KBM-7 (cell line): Measurements from ENCODE around the gene BET1.

Experiments used
- DNase-seq: peaks from one replicate; pipeline ENCODE4 v3.0.0-alpha.2; 2015
- in situ Hi-C: fragments of 300-500 bp; cut with MboI; formaldehyde crosslinking; loops from 2 replicates; pipeline ENCODE4 v1.14.3; 2020; ENCODE audit warnings: low sequenced_read_pairs, low pct_unique_long_range_greater_than_20kb, mixed read lengths

The BET1 gene

DNA sequence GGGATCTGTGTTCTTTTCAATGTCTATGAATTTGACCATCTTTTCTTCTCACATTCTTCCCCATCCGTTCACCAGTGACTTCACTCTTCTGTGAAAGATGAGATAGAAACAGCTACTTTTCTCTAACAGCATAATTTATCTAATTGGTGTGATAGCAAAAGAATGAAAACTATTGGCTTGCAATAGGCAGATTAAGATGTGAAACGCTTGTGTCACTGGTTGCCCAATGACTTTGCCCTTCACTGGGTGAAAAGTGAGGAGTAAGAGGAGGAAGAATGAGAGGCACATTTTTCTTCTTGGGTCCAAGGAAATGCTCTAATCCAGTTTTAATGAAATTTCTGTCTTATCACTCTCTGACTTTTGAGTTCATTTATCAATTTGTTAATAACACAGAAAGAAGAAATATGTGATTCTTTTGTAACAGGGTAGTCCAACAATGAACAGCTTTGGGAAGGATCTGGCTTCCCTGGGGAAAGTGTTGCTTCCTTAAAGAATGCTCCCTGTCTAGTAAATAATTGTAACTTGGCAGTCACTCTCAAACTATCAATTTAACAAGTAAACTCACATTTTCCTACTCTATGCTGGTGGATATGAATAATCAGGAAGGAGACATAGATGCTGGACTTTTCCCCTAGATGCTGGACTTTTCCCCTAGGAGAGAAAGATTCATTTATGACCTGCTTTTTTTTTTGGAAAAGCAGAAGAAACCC, 35.1 kb downstream of the BET1 start:
- in situ Hi-C loops = no loop called here
- DNase-seq = no peak

DNA sequence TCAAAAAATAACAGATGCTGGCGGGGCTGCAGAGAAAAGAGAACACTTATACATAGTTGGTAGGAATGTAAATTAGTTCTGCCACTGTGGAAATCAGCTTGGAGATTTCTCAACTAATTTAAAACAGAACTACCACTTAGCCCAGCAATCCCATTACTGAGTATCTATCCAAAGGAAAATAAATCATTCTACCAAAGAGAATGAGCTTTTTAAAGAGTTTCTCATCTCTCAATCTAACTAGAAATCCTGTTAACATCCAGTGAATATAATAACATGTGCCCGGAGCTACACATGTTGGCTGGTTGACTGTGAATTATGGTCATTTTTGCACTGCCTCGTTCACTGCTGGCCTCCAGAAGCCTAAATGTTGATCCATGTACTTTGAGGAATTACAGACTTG, 39.3 kb downstream of the BET1 start:
- no peak for DNase-seq
- in situ Hi-C loops = no loop called here

DNA sequence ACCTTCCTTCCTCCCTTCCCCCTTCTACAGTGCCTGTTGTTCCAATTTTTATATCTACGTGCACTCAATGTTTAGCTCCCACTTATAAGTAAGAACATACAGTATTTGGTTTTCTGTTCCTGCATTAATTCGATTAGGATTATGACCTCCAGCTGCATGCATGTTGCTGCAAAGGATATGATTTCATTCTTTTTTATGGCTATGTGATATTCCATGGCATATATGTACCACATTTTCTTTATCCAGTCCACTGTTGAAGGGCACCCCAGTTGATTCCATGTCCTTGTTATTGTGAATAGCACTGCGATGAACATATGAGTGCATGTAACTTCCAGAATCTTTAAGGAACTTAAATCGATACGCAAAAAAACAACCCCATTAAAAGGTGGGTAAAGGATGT, 39.9 kb downstream of the BET1 start:
- in situ Hi-C loops = no loop called here
- DNase-seq = no peak

DNA sequence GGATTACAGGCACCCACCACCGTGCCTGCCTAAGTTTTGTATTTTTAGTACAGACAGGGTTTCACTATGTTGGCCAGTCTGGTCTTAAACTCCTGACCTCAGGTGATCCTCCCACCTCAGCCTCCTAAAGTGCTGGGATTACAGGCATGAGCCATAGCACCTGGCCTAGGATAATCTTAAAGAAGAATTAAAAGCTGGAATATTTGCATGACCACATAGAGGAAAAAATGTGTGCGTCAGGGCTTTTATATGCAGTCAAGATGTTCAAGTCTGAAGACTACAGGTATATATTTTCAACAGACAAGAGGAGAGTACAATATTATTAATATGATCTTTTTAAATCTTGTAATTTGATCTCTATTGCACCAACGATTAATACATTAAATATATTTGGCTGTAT, 43.2 kb downstream of the BET1 start:
- no peak for DNase-seq
- in situ Hi-C loops = no loop called here

DNA sequence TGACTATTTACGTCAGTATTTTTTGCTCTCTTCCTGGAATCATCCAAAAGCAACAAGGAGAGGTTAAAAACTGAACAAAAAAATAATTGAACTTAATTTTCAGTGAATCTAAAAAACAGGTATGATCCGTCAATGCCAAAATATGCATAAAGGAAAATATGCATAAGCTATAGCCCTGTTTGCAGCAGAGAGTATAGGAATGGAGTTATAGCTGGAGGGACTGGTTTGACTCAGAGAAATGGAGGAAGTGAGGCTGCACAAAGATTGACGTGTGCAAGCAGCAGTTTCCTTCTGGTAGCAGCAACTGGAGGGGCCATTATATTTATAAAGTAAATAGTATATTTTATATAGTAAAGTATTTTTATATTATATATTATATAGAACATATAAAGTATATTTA, 45.5 kb downstream of the BET1 start:
- no peak for DNase-seq
- in situ Hi-C loops = no loop called here

DNA sequence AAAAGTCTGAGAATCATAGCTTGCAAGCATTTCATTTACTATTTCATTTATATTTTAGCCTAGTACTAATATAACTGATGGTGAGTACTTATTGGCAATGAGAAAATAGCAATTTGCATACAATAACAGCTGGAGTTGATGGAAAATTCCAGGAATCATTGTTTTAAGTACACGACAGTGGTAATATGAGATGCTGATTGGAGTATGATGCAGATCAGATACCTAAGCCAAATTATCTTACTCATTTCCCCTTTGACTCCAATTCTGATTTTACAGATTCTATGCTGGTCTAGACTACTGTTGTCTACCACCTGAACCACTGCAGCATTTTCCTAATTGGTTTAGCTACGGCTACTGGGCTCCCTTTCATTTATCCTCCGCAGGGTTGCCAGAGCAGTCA, 45.9 kb downstream of the BET1 start:
- no peak for DNase-seq
- in situ Hi-C loops = no loop called here

DNA sequence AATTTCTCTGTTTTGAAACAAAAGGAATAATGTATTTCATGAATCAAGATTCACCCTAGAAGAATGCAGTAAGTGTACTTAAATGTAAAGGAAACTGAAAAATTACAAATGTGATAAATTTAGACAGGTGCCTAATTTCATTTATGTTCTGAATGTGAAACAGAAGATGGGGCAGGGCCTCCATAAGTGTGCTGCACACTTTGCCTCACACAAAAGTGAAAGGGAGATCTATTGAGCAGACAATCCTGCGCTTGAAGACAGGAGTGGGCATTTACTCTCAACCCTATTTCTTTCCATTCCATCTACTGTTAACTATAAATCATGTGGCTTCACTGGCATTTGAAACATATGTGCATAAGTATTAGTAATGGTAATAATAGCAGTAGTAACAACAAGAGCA, 46.4 kb downstream of the BET1 start:
- no peak for DNase-seq
- in situ Hi-C loops = no loop called here

DNA sequence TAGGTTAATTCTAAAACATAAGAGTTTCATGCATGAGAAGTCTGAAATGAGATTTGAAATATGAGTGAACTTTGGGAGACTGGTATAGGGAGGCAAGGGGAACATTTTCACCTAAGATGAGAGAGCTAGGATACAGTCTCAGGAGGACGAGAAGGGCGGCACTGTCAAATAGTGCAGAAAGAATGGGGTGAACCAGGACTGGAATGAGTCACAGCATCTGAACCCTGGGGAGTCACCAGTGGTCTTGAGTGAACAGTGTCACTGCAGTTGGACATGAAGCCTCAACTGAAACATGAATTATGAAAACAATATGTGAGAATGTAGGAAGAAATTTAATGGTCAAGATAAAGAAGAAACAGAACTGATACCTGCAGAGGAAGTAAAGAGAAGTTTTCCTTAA, 48.9 kb downstream of the BET1 start:
- in situ Hi-C loops = no loop called here
- no peak for DNase-seq

DNA sequence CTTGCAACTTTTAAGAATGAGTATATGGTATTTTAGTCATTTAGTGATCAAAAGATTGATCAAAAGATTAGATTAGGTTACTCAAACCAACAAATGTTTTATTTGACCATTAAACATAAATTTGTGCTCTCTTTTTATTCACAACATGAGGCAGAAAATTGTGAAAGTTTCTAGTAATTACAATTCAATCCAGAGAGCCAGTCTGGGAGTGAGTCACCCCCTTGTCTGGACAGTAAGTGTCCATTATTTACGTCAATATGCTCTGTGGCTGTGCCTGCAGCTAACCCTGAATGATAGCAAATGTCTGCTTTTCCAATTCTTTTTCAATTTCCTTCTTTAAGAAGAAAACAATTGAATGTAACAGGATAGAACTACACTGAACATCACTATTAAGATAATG, 54.7 kb downstream of the BET1 start:
- no peak for DNase-seq
- in situ Hi-C loops = no loop called here

DNA sequence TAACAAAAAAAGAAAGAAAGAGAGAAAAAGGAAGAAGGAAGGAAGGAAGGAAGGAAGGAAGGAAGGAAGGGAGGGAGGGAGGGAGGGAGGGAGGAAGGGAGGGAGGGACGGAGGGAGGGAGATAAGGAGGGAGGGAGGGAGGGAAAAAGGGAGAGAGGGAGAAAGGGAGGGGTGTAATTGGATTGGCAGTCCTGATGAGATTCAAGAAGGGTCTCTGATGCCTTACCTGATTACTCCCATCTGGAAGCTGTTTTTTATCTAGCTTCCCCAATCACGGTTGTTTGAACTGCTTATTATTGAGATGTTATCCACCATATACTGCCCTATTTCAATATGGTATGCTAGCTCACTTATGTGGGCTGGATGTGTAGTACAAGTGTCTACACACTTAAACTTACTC, 55.3 kb downstream of the BET1 start:
- DNase-seq = no peak
- in situ Hi-C loops = no loop called here

DNA sequence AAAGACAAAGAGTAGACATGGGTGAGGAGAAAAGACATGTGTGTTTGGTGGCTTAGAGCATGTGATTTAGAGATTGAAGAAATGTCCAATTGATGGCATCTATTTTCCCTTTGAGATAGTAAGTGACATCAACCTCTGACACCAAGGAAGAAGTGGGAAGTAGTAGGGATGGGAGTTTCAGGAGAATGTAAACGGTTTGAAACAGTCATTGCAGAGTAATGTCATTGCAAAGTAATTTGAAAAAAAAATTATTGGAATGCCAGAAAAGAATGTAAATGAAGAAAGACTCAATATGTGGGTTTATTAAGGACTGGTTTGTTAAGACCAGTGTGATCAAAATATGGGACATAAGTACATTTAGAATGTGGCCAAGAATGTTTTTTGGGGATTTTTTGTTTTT, 56.0 kb downstream of the BET1 start:
- no peak for DNase-seq
- in situ Hi-C loops = no loop called here

DNA sequence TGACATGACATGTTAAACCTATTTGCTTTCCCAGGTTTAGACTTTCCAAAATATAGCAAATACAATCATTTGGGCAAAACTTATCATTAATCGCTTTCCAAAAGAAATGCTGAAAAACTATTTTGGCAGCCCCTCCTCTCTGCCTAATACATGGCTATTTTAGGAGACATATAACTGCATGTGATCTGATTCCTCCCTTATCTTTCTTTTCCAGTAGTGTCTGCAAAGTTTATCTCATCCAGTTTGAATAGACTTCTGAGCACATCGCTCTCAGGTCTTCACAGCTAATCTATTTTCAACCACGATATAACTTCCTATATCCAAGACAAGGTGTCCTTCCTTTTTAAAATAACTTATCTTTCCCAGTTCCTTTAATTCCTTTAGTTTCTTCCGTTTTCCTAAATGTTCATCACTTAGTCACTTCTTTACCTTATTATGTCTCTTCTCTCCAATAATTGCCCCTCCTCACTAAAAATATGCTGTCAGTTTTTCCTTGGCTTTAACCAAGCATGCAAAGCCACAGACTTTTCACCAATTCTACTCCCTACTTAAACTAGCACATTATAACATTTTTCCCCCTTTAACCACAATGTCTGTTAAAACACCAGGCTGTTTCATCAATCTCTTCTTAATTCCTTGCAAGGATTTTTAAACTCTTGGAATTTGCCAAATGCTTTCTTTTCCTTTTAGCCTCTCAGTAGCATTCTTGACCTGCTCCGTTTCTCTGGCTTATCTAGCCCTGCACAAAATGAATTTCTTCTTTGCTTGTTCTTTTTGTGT, 58.2 kb downstream of the BET1 start:
- peak; percentile 9 for DNase-seq
- in situ Hi-C loops = no loop called here

DNA sequence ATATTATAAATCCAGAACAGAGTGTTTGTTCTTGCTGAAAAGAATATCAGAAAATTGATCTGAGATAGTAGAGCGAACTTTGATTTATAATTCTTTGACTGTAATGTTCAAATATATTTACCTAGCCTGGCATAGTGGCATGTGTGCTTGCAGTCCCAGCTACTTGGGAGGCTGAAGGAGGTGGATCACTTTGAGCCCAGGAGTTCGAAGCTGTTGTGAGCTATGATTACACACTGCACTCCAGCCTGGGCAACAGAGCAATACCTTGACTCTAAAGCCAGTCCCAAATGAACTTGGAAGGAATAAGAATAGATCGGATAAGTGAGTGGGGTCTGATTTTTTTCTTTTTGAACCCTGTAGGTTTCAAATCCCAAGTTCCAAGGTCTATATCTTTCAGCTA, 59.1 kb downstream of the BET1 start:
- in situ Hi-C loops = no loop called here
- DNase-seq = no peak

DNA sequence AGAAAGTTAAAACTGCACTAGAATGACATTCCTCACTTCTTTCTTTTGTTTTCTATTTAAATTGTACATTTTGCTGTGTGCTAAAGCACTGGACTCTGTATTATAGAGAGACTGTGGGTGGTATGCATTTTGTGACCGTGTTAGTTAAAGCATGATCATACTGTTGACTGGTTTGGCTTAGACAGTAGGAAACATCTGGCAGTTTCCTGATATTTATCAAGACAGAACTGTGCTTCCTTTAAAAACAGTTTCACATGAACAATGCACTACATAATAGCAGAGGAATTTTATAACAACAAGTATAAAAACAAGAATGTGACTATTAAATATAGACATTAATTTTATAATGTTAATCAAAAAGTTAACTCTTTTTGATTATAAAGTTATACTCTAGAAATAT, 59.5 kb downstream of the BET1 start:
- in situ Hi-C loops = no loop called here
- DNase-seq = peak; percentile 12

DNA sequence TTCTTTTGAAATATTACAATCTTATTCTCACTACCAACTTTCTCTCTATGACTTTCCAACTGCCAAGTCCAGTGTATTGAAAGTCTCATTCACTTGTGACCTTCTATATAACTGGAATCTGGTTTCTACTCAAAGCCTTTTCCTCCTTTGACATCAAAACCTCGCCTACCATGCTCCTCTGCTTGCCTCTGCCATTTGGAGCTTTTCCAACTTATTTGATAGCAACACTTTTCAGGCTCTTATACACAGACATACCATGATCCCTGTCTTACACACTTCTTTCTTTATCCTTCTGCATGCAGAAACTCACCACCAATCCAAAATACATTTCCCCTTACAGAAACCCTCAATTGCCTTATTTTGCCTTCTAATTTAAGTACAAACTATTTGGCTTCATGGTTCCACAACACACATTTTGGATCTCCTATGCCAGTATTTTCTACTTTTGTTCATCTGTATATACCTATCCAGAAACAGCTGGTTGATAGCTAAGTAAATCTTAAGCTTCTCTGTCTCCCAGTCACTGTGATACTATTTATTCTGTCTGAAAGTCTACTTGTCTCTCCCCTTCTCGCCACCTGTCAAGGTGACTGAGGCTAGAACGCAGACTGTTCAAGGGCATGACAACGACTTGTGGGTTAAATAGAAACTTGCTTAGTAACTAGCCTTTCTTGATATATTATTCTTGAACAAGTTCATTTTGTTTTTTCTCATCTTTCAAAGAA, 60.2 kb downstream of the BET1 start:
- no peak for DNase-seq
- in situ Hi-C loops = no loop called here
